CD4-positive, CD25-positive, alpha-beta regulatory T cell (primary cell): ENCODE results near the gene HPSE2. TPM values are rescaled to one million over a fixed set of nuclear protein-coding genes. Genes with fewer than 3 reads are reported as not detected.

Source experiments
- ATAC-seq, 2 donors: fragments of 150-1000 bp; cut with Tn5 transposase; one replicate each; pipeline ENCODE4 v1.10.0; 2021; ENCODE audit warnings: low read depth in 2 of 2, moderate number of reproducible peaks in 2 of 2, moderate library complexity in 1 of 2
- DNase-seq, 3 donors: peaks; one replicate each; pipeline versions ENCODE4 v3.0.0 to v3.0.0-alpha.2; 2012 to 2022; ENCODE audit warnings: mixed read lengths in 1 of 3
- H3K27ac ChIP-seq: one replicate; pipeline ENCODE4 v1.7.0; 2013; ENCODE audit warnings: mild to moderate bottlenecking, low read length; ENCODE audit not compliant: insufficient read depth, poor library complexity, severe bottlenecking
- H3K27me3 ChIP-seq: one replicate; pipeline ENCODE4 v1.7.0; 2013; ENCODE audit warnings: low read length; ENCODE audit not compliant: control insufficient read depth, insufficient read depth
- H3K36me3 ChIP-seq: one replicate; pipeline ENCODE4 v1.7.0; 2013; ENCODE audit warnings: mild to moderate bottlenecking, low read length, moderate library complexity; ENCODE audit not compliant: control insufficient read depth, insufficient read depth
- H3K4me1 ChIP-seq: 2 replicates; pipeline ENCODE4 v1.7.0; 2013; ENCODE audit warnings: mild to moderate bottlenecking, low read length; ENCODE audit not compliant: insufficient read depth, control insufficient read depth, poor library complexity, severe bottlenecking
- H3K4me3 ChIP-seq: one replicate; pipeline ENCODE4 v1.7.0; 2013; ENCODE audit warnings: low read depth, mild to moderate bottlenecking, low read length, moderate library complexity
- H3K9me3 ChIP-seq, 2 experiments: 1 replicate in 1 of 2; 2 replicates in 1 of 2; pipeline ENCODE4 v1.7.0; 2013; ENCODE audit warnings: low read length in 2 of 2, mild to moderate bottlenecking in 1 of 2, moderate library complexity in 1 of 2; ENCODE audit not compliant: control insufficient read depth in 2 of 2
- H3K27ac Mint-ChIP-seq, 3 donors: one replicate each; pipeline ENCODE4 v1.8.0; 2020 to 2022; ENCODE audit warnings: mild to moderate bottlenecking in 3 of 3, mixed read lengths in 3 of 3, moderate library complexity in 2 of 3
- H3K27me3 Mint-ChIP-seq: one replicate; pipeline ENCODE4 v1.8.0; 2022; ENCODE audit warnings: mild to moderate bottlenecking, mixed read lengths
- H3K36me3 Mint-ChIP-seq: one replicate; pipeline ENCODE4 v1.8.0; 2020; ENCODE audit warnings: mixed read lengths
- H3K4me1 Mint-ChIP-seq, 4 donors: one replicate each; pipeline ENCODE4 v1.8.0; 2020 to 2022; ENCODE audit warnings: mixed read lengths in 4 of 4, mild to moderate bottlenecking in 1 of 4
- H3K4me3 Mint-ChIP-seq, 4 donors: one replicate each; pipeline ENCODE4 v1.8.0; 2020 to 2022; ENCODE audit warnings: mild to moderate bottlenecking in 4 of 4, mixed read lengths in 4 of 4, moderate library complexity in 3 of 4
- H3K9me3 Mint-ChIP-seq, 7 donors: one replicate each; pipeline ENCODE4 v1.8.0; 2020 to 2022; ENCODE audit warnings: mixed read lengths in 7 of 7, mild to moderate bottlenecking in 3 of 7, moderate library complexity in 2 of 7
- polyA plus RNA-seq, 4 donors: library from polyadenylated mRNA; unstranded; fragments of 300-500 nt; fragmentation: Illumina TruSeq; gene quantifications; one replicate each; pipeline ENCODE4 v1.2.3, GENCODE V29; 2021
- total RNA-seq: library from RNA; stranded (reverse); gene quantifications from one replicate; pipeline ENCODE4 v1.2.3, GENCODE V29; 2022

The HPSE2 gene
- total and polyA plus RNA-seq, 5 donors from 2014 or later = 0.07 to 0.31 TPM; not detected in 3

DNA sequence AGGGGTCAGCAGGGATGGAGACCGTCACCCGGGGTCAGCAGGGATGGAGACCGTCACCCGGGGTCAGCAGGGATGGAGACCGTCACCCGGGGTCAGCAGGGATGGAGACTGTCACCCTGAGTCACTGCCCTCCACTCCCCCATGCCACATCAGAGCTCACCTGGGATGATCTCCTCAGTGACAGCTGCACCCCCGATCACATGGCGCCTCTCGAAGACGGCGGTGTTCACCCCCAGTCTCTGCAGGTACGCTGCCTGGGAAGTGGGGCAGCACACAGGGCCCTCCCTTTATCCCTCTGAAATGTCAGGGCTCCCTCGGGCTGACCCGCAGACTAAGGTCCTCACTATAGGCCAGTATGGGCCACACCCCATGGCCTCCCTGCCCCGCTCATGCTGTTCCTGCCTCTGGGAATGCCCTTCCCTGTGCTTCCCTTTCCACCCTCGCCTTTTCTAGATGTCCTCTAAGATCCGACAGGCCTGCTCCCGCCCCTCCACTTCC lies 827.9 kb downstream of the HPSE2 start:
- ATAC-seq (no peak), DNase-seq (no peak)
- Mint-ChIP-seq H3K9me3 (no peaks in the 10 kb centered on the region), H3K27ac (no peak overlapping the region), H3K4me1 (peaks cover 10 to 14% (median 12%) of the 10 kb centered on the region in 4 donors), H3K4me3 (no peak overlapping the region), H3K36me3 (peaks cover 12% of the 10 kb centered on the region), H3K27me3 (no peaks in the 10 kb centered on the region)
- Histone ChIP-seq H3K9me3 (no peaks in the 10 kb centered on the region), H3K4me3 (no peak overlapping the region), H3K36me3 (no peaks in the 10 kb centered on the region), H3K27ac (no peak overlapping the region), H3K27me3 (no peaks in the 10 kb centered on the region), H3K4me1 (no peaks in the 10 kb centered on the region)

Other genes with a start within 250 kb of the HPSE2 start
- not detected for gene CNNM1, start 93.5 kb upstream of the HPSE2 start, total RNA-seq
- under 1 TPM in 1 of 4 donors, not detected in 3; 0.07 TPM for gene CNNM1, start 93.5 kb upstream of the HPSE2 start, polyA plus RNA-seq
- gene GOT1, start 194.8 kb upstream of the HPSE2 start, total RNA-seq = 8.4 TPM
- 10 to 100 TPM; 19.2 to 27.5 (median 22.2) TPM for gene GOT1, start 194.8 kb upstream of the HPSE2 start, polyA plus RNA-seq